Measurements from ENCODE around the gene GPC6. TPM values are rescaled to one million over a fixed set of nuclear protein-coding genes. Genes with fewer than 3 reads are reported as not detected.

The GPC6 gene
- total RNA-seq, 1 donor from 2014 or later, result 18.7 TPM

DNA sequence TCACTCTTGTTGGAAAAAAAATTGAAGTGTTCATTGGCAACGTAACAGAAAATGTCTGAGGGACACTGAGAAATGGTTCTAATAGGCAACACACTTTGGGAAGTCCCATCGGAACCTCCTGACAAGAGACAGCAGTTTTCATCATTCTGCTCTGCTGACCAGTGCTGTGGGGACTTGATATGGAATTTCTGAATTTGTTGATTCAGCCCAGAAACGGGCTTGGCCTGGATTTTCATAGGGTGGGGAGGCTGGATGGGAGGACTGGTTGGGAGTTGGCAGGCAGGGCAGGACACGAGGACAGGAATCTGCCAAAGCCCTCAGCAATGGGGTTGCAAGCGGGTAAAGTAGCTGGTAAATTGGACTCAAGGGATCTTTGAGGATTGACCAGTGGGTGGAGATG, 1156.4 kb downstream of the GPC6 start:
- H3K4me3 ChIP-seq (ENCODE audit: low read depth, low read length), result no peak overlapping the region
- TF ChIP-seq, protein P1, sequence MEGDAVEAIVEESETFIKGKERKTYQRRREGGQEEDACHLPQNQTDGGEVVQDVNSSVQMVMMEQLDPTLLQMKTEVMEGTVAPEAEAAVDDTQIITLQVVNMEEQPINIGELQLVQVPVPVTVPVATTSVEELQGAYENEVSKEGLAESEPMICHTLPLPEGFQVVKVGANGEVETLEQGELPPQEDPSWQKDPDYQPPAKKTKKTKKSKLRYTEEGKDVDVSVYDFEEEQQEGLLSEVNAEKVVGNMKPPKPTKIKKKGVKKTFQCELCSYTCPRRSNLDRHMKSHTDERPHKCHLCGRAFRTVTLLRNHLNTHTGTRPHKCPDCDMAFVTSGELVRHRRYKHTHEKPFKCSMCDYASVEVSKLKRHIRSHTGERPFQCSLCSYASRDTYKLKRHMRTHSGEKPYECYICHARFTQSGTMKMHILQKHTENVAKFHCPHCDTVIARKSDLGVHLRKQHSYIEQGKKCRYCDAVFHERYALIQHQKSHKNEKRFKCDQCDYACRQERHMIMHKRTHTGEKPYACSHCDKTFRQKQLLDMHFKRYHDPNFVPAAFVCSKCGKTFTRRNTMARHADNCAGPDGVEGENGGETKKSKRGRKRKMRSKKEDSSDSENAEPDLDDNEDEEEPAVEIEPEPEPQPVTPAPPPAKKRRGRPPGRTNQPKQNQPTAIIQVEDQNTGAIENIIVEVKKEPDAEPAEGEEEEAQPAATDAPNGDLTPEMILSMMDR (conservative IDR thresholded peaks at IDR 0.05; ENCODE audit: low read depth, low read length), result no peak
- no peak for DNase-seq (ENCODE audit: low read depth)

DNA sequence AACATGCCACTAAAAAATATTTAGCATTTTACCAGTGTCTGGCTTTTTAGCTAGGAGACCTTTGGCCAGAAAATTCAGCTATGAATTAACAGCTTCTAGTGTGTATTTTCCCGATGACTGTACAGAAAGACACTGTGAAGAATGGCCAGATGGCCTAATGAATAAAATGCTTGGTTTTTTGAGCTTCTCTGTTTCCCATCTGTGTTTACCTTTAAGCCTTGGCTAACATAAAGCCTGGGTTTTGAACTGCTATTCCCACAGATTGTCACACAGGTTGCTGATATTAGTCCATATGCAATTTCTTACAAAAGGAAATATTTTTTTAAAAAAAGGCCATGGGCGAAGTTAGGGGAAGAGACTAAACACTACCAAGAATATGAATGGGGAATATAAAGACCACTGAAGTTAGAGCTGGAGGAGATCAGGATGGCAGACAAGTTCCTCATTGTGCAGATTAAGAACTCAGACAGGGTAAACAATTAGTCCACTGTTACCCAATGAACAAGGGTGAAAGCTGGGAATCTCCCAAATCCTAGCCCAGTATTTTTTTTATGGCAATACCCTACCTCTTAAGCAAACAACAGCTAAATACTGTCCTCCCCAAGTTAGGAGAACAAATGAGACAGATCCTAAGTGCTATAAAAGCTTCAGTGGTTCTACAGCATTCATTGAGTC, 1157.8 kb downstream of the GPC6 start:
- H3K4me3 ChIP-seq (ENCODE audit: low read depth, low read length), result no peak overlapping the region
- TF ChIP-seq, protein P1 (conservative IDR thresholded peaks at IDR 0.05; ENCODE audit: low read depth, low read length), result no peak
- no peak for DNase-seq (ENCODE audit: low read depth)

DNA sequence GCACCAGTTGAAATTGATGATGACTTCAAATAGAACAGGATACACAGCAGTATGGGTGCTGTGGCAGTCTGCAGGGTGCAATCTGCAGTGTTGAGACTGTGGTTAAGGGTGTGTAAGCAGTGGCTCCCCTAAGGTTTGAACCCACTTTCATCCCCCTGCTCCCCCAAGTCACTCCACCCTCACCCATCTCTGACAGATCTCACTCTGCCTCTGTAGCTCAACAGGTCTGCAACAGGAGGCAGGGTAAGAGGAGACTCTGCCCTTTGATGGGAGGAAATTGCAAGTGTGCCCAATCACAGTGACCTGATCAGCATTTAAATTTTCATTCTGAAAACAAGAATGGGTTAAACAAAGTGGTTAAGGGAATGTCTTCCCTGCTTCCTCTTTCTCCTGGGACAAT, 1160.4 kb downstream of the GPC6 start:
- DNase-seq (ENCODE audit: low read depth), result no peak
- TF ChIP-seq, protein P1 (conservative IDR thresholded peaks at IDR 0.05; ENCODE audit: low read depth, low read length), result no peak
- no peak overlapping the region for H3K4me3 ChIP-seq (ENCODE audit: low read depth, low read length)

DNA sequence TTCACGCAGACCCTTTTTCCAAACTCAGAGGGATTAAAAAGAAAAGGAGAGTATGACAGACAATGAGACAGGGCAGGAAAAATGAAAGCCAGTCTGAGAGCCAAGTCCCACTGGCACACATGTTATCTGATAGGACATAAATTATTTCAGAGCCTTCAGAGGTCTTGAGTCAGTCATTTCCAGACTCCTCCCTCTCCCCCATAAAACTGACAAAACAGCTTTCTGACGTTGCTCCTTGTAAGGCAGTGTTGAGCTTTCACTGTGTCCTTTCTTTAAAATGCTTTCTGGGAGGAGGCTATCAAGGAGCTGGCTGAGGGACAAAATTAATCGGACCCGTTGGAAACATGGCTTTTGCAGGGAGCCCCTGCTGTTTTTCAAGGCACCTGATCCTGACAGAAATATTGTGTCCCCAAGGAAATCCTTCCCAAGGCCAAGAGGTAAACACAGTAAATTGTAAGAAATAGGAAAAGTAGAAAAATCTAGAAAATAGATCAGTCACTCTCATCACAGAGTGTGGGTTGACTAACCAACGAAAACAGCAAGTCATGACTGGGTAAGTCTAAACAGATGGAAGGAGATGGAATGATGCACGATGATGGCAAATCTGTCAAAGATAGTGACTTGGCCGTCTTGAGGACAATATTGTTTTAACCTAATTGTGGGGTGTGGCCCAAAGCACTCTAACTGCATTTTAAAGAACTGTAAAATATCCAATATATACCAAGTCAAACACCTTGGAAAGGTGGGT, 1163.2 kb downstream of the GPC6 start:
- no peak for DNase-seq (ENCODE audit: low read depth)
- H3K4me3 ChIP-seq (ENCODE audit: low read depth, low read length), result no peak overlapping the region
- TF ChIP-seq, protein P1 (conservative IDR thresholded peaks at IDR 0.05; ENCODE audit: low read depth, low read length), result no peak

DNA sequence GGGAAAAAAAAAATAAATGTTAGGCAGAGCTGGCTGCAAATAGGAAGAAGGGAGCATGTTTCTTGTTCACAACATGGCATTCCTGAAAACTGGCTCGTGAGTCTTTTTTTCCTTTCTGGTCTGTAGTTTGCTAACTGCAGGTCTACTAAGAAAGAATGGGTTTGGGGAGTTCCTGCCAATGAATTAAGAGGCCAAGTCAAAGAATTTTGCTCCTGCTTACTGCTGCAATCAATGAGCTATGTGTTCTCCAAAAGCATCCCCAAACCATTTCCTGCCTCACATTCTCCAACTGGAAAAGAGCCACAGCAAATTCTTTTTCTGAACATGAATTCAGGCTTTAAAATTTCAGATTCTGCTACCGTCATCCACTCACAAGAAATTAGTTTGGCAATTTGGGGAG, 1164.3 kb downstream of the GPC6 start:
- no peak overlapping the region for H3K4me3 ChIP-seq (ENCODE audit: low read depth, low read length)
- DNase-seq (ENCODE audit: low read depth), result no peak
- TF ChIP-seq, protein P1 (conservative IDR thresholded peaks at IDR 0.05; ENCODE audit: low read depth, low read length), result no peak

DNA sequence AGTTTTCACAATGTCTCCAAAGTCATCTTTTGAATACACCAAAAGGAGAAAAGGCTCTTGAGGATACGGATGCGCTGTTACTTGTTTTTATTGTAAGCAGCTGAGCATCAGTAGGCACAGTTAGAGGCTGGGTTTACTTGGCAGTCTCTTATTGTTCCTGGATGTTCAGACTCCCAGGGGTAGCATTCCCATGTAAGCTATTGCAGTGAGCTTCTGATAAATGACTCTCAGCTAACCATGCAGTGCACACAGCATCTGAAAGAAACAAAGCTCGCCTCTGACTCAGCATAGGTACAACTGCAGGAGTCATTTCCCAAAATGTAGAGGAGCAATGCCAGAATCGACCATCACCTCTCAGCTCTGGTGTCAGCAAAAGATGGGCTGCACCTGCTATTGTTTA, 1168.1 kb downstream of the GPC6 start:
- TF ChIP-seq, protein P1 (conservative IDR thresholded peaks at IDR 0.05; ENCODE audit: low read depth, low read length), result no peak
- DNase-seq (ENCODE audit: low read depth), result no peak
- no peak overlapping the region for H3K4me3 ChIP-seq (ENCODE audit: low read depth, low read length)

All from epithelial cell of proximal tubule (primary cell).